ENCODE measurements around the gene IYD.

The IYD gene

DNA sequence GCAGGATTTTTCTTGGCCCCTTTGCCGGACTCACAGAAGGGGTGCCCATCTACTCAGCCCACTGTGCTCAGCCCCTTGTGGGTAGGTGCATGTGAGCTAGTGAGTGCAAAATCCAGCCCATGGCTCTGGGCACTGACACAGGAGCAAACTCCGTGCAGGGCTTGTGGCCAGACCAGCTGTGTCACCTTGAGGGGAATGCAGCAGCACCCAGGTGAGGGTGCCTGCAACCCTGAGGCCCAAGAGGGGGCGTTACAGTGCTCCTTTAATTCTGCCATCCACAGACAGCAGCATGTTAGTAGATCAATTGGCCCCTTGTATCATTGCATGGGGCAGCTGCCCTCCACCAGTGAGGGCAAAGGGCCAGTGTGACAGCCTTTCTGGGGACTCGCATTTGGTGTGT lies 12.9 kb upstream of the IYD start:
- H3K4me3 ChIP-seq (ENCODE audit: control insufficient read depth, low read depth, low read length): no peak overlapping the region
- TF ChIP-seq, protein P1, sequence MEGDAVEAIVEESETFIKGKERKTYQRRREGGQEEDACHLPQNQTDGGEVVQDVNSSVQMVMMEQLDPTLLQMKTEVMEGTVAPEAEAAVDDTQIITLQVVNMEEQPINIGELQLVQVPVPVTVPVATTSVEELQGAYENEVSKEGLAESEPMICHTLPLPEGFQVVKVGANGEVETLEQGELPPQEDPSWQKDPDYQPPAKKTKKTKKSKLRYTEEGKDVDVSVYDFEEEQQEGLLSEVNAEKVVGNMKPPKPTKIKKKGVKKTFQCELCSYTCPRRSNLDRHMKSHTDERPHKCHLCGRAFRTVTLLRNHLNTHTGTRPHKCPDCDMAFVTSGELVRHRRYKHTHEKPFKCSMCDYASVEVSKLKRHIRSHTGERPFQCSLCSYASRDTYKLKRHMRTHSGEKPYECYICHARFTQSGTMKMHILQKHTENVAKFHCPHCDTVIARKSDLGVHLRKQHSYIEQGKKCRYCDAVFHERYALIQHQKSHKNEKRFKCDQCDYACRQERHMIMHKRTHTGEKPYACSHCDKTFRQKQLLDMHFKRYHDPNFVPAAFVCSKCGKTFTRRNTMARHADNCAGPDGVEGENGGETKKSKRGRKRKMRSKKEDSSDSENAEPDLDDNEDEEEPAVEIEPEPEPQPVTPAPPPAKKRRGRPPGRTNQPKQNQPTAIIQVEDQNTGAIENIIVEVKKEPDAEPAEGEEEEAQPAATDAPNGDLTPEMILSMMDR (IDR thresholded peaks at IDR 0.05; ENCODE audit: control insufficient read depth, insufficient read depth, low read depth, low read length, missing control alignments): no peak
- DNase-seq (ENCODE audit: low read depth): no peak

- TF ChIP-seq, protein P1 (IDR thresholded peaks at IDR 0.05; ENCODE audit: control insufficient read depth, insufficient read depth, low read depth, low read length, missing control alignments): no peak
- no peak overlapping the region for H3K4me3 ChIP-seq (ENCODE audit: control insufficient read depth, low read depth, low read length)
- no peak for DNase-seq (ENCODE audit: low read depth)
Measured at GRCh38 chr6:150361876-150362275, 6.9 kb upstream of the IYD start.

- DNase-seq (ENCODE audit: low read depth): no peak
- TF ChIP-seq, protein P1 (IDR thresholded peaks at IDR 0.05; ENCODE audit: control insufficient read depth, insufficient read depth, low read depth, low read length, missing control alignments): no peak
Measured at GRCh38 chr6:150363733-150364132, 5.1 kb upstream of the IYD start.

GRCh38 chr6:150366118-150366778 lies 2.6 kb upstream of the IYD start:
- no peak for DNase-seq (ENCODE audit: low read depth)
- H3K4me3 ChIP-seq (ENCODE audit: control insufficient read depth, low read depth, low read length): no peak overlapping the region
- TF ChIP-seq, protein P1 (IDR thresholded peaks at IDR 0.05; ENCODE audit: control insufficient read depth, insufficient read depth, low read depth, low read length, missing control alignments): no peak

More at GRCh38 chr6:150363733-150364132, 5.1 kb upstream of the IYD start:
- no peak overlapping the region for H3K4me3 ChIP-seq (ENCODE audit: control insufficient read depth, low read depth, low read length)

DNA sequence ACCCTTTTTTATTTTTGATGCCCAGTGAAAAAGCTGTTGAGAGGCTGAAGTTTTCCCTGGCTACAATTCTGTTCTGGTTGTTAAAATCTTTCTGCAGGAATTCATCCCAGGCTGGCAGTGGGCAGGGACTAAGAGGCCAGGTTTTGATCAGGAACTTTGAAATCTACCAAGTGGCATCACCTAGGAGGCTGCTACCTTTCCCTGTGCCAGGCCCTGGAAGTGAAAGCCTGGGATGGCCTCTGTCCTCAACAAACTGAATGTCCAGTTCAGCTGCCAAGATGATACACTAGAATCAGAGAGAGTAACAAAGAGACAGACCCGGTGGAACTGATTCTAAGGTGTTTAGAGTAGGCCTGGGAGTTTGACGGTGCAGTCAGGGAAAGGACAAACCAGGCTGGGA lies 596 bp downstream of the IYD start:
- no peak for DNase-seq (ENCODE audit: low read depth)
- TF ChIP-seq, protein P1 (IDR thresholded peaks at IDR 0.05; ENCODE audit: control insufficient read depth, insufficient read depth, low read depth, low read length, missing control alignments): no peak
- no peak overlapping the region for H3K4me3 ChIP-seq (ENCODE audit: control insufficient read depth, low read depth, low read length)

DNA sequence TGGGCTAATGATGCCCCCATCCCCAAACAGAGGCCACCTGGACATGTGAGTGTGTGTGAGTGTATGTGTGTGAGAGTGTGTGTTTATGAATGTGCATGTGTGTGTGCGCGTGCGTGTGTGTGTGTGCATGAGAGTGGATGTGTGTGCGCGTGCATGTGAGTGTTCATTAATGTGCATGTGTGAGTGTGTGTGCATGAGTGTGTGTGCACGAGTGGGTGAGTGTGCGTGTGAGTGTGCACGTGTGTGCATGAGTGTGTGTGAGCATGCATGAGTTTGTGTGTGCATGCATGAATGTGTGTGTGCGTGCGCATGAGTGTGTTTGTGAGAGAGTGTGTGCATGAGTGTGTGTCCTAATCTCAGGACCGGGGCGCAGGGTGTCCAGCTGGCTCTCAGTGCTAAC lies 1.3 kb downstream of the IYD start:
- DNase-seq (ENCODE audit: low read depth): no peak
- no peak overlapping the region for H3K4me3 ChIP-seq (ENCODE audit: control insufficient read depth, low read depth, low read length)
- TF ChIP-seq, protein P1 (IDR thresholded peaks at IDR 0.05; ENCODE audit: control insufficient read depth, insufficient read depth, low read depth, low read length, missing control alignments): no peak
